CD4-positive, alpha-beta T cell treated with Interleukin-15 for 1 hour (primary cell): ENCODE results near the gene MPND.

Experiments used
- DNase-seq: peaks from one replicate; pipeline ENCODE4 v3.0.0-alpha.2; 2020

MPND gene

GRCh38 chr19:4385291-4386040 is 42.1 kb downstream of the MPND start:
- DNase-seq: no peak

- DNase-seq: no peak
Measured at GRCh38 chr19:4386041-4386782, 42.9 kb downstream of the MPND start.

- no peak for DNase-seq
Measured at GRCh38 chr19:4388337-4389063, 45.1 kb downstream of the MPND start.

DNA sequence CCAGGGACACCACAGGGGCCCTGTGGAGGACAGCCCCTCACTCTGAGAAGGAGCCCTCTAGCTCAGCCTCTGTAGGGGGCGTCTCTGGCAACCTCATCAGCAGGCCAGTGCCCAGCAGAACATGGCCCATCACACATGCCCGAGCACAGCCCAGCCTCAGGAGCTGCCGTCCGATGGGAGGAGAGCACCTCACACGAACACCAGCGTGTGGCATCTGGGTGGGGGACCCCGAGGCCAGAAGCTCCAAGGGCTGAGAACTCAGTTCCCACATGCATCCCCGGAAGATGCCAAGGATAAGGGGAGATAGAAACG is 45.7 kb downstream of the MPND start:
- no peak for DNase-seq

DNA sequence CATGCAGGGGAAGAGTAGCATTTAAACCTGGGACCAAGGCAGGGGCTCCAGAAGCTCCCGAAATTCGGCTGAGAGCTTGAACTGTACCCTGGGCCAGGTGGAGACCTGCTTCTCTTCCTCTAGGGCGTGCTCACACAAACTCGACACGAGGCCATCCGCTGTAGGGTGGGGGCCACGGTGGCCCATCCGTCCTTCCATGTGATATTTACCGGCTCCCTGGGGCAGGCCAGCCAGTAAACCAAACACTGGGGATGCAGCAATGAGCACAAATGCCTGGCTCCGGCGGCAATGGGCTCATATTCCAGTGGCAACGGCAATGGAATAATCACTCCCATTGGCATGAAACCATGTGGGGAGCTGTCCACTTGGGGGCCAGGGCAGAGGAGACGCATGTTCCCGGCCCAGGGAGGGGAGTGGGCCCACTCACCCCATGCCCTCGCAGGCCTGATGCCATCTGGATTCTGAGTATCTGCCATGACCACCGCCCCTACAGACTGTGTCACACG is 46.2 kb downstream of the MPND start:
- DNase-seq: no peak

DNA sequence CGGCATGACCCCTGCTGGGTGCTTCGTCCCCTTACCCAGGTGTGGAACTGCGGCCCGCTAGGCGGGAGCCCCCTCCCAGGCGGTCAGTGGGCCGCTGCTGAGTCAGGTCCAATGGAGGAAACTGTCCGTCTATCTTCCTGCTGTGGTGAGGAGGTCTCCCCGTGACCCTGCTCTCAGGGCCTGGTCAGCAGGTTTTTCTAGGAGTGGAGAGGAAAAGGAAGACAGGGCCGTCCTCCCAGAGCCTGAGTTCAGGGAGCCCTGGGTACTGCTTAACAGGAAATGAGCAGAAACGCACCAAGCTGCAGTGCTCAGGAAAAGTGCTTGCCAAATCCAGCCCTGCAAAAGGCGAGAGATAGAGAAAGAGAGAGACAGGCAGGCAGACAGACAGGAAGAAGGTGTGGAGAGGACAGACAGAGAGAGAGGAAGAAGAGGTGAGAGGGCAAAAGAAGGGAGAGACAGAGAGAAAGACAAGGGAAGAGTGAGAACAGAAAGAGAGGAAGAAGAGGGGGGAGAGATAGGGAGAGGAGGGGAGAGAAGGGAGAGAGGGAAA is 46.7 kb downstream of the MPND start:
- no peak for DNase-seq

DNA sequence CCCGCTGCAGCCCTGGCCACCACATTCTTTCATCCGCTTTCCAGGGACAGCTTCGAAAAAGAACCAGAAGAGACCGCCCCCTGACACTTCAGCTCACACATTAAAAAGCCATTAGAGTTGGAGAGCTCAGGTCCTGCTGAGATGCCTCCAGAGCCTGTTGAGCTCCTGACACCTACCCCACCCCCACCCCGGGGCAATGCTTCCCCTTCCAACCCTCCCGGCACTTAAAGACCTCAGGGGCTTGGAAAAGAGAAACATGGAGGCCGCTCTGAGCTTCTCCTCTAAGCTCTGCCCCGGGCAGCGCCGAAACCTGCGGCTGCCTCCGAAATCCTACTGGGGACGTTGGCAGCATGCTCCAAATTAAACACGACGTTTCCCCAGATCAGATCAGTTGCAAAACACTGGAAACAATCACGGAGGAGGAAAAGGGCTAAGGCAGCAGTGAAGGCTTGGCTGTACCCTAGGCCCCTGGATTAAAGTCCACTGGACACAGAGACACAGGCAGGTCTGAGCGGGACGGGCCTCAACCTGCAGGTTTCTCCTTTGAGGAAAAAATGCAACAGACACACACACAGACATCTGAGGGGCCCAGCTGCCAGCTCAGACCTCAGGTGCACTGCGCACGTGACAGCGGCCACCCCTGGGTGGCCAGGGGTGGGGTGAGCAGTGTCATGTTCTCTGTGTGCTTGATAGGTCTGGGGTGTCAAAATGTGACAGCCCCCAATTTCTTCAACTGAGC is 47.4 kb downstream of the MPND start:
- DNase-seq: no peak

DNA sequence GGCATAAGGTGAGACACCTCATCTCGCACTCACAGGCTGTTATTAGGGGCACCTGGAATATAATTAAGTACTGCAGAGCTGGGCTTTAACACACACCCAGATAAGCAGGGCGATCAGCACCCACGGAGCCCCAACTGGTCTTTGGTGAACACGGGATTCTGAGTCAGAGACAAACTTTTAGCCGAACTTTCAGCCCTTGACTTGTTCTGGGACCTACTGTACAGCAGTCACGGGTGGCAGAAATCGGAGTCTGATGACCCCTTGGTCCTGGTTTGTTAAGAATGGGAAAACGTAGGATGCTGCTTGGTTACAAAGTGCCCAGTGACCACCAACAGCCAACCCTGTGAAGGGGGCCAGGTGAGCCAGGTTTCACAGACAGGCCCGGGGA is 47.9 kb downstream of the MPND start:
- DNase-seq: no peak

GRCh38 chr19:4391701-4392483 is 48.5 kb downstream of the MPND start:
- no peak for DNase-seq

- DNase-seq: no peak
Measured at GRCh38 chr19:4393947-4394590, 50.7 kb downstream of the MPND start.

- DNase-seq: no peak
Measured at GRCh38 chr19:4396949-4397783, 53.8 kb downstream of the MPND start.

DNA sequence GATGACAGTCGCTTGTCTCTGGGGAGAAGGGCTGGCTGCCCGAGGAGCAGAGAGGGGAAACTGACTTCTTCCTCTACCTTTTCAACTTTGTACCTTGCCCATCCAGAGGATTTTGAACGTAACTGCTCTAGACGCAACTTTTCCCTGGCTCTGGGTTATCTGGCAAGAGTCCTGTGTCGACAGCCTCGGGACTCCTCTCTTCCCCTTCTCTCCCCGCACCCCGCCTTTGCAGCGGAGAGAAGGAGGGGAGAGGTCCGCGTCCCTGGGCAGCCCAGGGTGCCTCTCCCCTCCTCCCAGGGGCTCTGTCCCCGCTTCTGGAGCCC is 56.4 kb downstream of the MPND start:
- DNase-seq: no peak

DNA sequence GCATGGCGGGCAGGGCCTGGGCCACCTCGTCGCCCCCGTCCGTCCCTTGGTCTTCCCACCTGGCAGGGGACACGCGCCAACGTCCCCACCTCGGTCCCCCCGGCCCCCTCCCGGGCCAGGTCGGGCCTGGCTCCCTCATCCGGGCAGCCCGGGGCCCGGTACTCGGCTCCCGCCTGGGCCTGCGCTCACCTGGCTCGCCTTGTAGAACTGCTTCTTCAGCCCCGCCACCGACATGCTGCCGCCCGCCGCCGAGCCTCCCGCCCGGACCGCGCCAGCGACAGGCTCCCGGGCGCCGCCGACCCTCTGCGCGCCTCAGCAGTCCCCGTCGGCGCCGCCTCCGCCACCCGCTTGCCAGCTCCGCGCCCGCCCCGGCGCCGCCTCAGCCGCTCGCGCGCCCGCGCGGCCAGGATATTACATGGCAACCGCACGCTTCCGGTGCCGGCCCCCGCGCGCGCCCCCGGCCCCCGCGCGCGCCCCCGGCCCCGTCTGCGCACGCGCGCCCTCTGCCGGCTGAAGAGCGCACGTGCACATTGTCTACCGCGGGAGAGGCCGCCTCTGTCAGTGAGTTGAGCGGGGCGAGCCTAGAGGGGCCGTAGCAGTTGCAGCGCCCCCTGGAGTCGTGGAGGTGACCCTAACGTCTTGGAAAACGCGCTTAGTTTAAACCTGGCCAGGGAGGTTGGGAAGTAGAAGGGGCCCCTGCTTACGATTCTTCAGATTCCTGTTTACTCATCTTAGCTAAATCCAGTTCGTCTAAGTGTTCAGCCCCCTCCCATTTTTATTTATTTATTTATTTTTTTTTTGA is 57.0 kb downstream of the MPND start, which contains the start of gene SH3GL1:
Gene SH3GL1 (minus strand): TSS at position 413 of the 802 bp plus-strand sequence. CDS start 179 bp downstream, at position 234.
- peak; percentile 91 for DNase-seq

DNA sequence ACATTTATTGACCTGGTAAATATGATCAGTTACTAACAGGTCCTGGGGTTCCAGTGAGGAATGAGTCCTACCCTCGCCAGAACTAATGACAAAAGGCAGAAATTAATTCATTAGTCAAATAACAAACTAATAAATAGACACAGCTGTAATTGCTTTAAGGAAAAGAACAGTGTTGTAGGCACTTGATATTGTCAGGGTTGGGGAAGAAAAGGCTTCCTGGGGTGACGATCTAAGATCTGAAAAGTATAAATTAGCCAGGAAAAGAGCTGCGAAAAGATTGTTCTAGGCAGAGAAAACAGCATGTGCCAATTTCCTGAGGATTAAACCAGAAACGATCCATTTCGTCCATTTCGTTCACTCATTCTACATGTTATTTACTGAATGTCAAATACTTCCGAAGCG is 58.4 kb downstream of the MPND start:
- no peak for DNase-seq

GRCh38 chr19:4402171-4403004 is 59.0 kb downstream of the MPND start, which contains the start of gene CHAF1A:
TSS of gene CHAF1A (plus strand) at chr19:4402640. CDS start at chr19:4402763, 123 bp downstream.
- peak; percentile 100 for DNase-seq

DNA sequence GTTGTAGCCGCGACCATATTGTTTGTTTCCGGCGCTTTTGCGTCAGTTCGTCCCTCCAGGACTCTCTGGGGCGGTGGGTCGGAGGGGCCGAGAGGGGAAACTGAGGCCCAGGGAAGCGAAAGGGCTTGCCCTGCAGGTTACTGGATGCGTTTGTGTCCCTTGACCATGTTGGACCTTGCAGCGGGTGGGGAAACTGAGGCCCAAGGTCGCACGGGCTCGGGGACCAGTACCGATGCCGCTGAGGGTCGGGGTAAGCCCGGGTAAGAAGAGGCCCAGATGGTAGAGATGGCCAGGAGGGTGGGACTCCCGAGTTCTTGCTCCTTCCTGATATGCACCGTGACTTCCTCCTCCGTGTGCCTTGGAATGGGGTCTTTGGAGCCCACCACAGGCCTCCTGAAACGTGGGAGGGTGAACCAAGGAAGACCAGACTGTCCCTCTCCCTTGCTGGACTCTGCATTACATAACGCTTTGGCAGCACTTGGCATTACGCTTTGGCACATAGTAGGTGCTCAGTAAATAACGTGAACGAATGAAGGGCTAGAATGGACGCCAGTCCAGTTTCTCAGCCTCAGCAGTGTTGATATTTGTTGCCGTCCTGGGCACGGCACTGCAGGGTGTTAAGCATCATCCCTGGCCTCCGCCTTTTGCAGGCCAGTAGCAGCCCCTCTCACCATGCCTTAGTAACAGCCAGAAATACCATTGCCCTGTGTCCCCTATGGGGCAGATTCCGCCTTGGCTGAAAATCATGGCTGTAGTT is 59.8 kb downstream of the MPND start:
- no peak for DNase-seq

DNA sequence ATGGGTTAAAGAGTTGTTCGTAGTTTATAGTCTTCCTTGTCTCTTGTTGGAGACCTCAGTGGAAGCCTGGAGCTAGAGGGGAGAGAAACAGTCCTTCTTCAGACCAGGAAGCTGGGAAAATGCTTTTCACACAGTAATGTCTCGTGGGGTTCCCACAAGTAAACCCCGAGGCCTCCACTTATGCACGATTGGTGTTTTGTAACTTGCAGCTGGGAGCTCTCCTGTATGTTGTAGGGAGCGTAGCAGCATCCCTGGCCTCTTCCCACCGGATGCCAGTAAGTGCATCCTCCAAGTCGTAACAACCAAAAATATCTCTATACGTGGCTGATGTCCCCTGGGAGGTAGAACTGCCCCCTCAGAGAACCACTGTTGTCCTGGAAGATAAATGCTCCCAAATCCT is 62.6 kb downstream of the MPND start:
- no peak for DNase-seq

GRCh38 chr19:4406626-4407025 is 63.3 kb downstream of the MPND start:
- DNase-seq: no peak
